ENCODE data around the gene TYW1.

DNA sequence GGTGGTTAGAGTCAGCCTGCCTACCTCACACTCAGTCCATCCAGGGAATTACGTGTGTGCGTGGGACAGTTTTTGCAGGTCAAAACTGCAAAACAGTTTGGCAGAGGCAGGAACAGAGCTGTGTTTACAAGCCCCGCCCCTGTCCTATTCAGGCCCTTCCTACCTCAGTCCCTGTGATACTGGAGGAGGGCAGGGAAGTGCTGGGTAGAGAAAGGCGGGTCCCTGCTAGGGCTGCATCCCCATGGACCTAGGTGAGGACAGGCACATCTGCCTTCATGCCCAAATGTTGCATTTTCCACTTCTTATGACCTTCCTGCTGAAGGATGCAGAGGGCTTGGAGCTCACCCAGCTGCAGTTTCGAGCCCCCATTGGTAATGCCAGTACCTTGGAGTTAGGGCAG lies 26.3 kb upstream of the TYW1 start:
- TF ChIP-seq ZNF274 (IDR thresholded peaks at IDR 0.05; ENCODE audit: low read depth, low read length) = no peak
- no peak for TF ChIP-seq YY1 (IDR thresholded peaks at IDR 0.05; ENCODE audit: insufficient read depth, insufficient read length)

All from NT2/D1 (cell line).